Lower leg skin (tissue), 4 donors: Measurements from ENCODE around the gene FHOD3. TPM values are rescaled to one million over a fixed set of nuclear protein-coding genes. Genes with fewer than 3 reads are reported as not detected.

ENCODE experiments used
- DNase-seq, 2 donors: peaks; one replicate each; pipeline ENCODE4 v3.0.0-alpha.2; 2019; ENCODE audit warnings: low spot score in 2 of 2
- H3K4me3 ChIP-seq: fragments of 200-600 bp; sonication (generic); 2 replicates; pipeline ENCODE4 v1.5.1; 2017; ENCODE audit warnings: mild to moderate bottlenecking, low read depth; ENCODE audit not compliant: poor library complexity, severe bottlenecking
- POLR2A ChIP-seq, 2 donors: fragments of 450-650 bp; IDR thresholded peaks; one replicate each; pipeline ENCODE4 v1.6.1; 2016 to 2017; ENCODE audit warnings: antibody characterized with exemption in 2 of 2, mild to moderate bottlenecking in 1 of 2, moderate library complexity in 1 of 2
- WGBS, 2 donors: methylation state at CpG; one replicate each; pipeline ENCODE4 v1.1.5; 2018; 5-methylcytosine and 5-hydroxymethylcytosine counted together
- intact Hi-C: fragments of 100-400 bp; cut with DNase I; formaldehyde crosslinking; loops from one replicate; pipeline ENCODE4 v1.15.0; 2023; ENCODE audit warnings: low total_unique reads
- total RNA-seq, 4 donors: library from RNA; depleted of rRNA; stranded (reverse); fragments of >200 nt; gene quantifications; one replicate each; pipeline ENCODE4 v1.1.0, GENCODE V29; 2016
- TF ChIP-seq, protein P1 (sequence below), 3 donors: fragments of 450-650 bp; IDR thresholded peaks; one replicate each; pipeline ENCODE4 v1.5.1; 2016; ENCODE audit warnings: antibody characterized with exemption in 3 of 3, mild to moderate bottlenecking in 3 of 3, moderate library complexity in 2 of 3

FHOD3 gene
- total RNA-seq, 4 donors from 2014 or later = 5.3 to 15.1 (median 7.8) TPM

DNA sequence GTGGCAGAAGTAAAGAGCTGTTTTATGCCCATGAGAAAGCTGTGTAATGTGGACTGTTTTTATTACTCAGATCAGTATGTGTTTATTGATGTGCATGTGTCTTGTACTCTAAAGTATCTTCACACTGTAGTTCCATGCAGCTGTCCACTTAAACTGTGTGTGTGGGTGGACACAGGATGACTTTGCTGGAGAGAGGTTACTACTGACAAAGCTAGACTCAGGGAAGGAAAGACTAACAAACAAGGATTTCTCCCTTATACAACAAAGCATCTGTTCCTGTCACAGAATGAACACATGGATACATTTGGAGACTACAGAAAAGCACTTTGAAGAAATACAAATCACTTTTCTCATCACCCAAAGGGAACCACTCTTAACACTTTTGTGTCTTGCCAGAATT is 10.0 kb downstream of the FHOD3 start:
- TF ChIP-seq, protein P1, sequence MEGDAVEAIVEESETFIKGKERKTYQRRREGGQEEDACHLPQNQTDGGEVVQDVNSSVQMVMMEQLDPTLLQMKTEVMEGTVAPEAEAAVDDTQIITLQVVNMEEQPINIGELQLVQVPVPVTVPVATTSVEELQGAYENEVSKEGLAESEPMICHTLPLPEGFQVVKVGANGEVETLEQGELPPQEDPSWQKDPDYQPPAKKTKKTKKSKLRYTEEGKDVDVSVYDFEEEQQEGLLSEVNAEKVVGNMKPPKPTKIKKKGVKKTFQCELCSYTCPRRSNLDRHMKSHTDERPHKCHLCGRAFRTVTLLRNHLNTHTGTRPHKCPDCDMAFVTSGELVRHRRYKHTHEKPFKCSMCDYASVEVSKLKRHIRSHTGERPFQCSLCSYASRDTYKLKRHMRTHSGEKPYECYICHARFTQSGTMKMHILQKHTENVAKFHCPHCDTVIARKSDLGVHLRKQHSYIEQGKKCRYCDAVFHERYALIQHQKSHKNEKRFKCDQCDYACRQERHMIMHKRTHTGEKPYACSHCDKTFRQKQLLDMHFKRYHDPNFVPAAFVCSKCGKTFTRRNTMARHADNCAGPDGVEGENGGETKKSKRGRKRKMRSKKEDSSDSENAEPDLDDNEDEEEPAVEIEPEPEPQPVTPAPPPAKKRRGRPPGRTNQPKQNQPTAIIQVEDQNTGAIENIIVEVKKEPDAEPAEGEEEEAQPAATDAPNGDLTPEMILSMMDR (IDR thresholded peaks at IDR 0.05) = no peak
- TF ChIP-seq POLR2A (IDR thresholded peaks at IDR 0.05) = no peak
- intact Hi-C loops = no loop called here
- H3K4me3 ChIP-seq = no peak overlapping the region
- no peak for DNase-seq

DNA sequence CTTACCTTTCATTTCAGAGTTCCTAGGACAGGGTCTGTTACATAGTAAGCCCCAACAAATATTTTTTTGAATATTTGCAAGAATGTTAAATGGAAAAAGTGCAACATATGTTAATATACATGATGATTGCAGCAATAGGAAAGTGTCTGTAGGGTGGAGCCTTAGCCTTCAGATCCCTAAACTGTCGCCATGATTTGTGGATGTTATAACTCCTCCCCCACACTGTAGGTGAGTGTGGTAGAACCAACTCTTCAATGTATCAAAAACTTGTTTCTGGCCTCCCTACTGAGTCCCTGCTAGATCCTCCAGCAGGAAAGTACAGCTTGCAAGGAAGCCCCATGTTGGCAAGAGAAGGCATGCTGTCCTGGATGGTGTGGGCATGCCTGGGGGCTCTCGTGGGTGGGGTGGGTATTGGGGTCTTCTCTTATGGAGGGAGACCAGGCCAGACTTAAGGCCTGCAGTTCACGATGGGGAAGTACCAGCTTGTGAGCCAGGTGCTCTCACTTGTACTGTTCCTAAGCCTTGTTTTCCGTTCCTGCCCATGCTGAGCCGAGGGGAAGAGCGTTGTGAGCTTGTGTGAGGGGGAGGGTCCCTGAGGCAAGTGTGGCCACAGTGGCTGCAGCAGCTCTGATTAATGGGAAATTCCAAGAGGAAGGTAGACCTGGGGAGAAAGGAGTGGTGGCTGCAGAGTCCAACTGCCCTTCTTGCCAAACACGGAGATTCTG is 11.4 kb downstream of the FHOD3 start:
- no peak for TF ChIP-seq POLR2A (IDR thresholded peaks at IDR 0.05)
- TF ChIP-seq, protein P1 (IDR thresholded peaks at IDR 0.05) = no peak
- DNase-seq = no peak
- H3K4me3 ChIP-seq = no peak overlapping the region
- intact Hi-C loops = no loop called here
- WGBS, 2 donors = 78 to 81% methylated on average over 7 of the region's 7 CpGs

DNA sequence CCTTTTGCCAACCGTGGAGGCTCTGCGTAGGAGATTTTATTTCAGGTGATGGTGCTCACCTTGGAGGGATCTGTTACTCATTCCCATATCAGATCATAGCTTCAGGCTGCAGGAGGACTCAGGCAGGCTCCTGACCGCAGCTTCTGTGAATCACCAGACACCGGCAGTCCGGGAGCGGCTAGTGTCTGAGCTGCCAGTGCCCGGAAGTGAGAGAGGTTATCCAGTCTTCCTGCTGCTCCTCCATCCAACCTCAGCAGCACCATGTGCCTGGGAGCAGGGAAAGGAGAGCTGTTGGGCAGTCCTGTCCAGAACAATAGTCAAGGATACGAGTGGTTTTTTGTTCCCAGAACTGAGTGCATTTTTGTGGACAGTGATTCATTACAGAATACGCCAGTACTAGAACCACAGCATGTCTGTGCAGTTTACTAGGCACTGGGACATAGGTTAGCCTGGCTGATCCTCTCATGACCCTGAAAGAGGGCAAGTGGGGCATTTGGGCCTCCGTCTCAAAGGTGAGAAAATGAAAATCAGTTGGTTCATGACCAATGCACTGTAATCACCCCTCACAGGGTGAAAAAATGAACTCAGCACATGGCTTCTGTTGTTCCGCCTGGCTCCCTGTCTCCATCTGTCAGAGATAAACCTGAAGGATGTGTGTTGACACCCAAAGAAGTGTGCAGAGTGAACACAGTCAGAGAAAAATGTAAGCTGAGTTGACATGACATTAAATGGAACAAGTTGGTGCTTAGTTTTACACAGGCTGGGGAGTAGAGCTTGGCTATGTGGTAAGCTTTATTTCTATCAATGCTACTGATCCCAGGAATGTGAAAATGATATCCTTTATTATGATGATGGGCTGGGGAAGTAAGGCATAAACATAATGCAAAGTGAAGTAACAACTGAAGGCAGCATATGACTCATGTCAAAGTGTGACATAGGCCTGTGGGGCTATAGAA is 12.2 kb downstream of the FHOD3 start:
- H3K4me3 ChIP-seq = no peak overlapping the region
- 62 to 68% methylated on average over 11 of the region's 11 CpGs for WGBS, 2 donors
- DNase-seq = no peak
- intact Hi-C loops = no loop called here
- TF ChIP-seq POLR2A (IDR thresholded peaks at IDR 0.05) = no peak
- TF ChIP-seq, protein P1 (IDR thresholded peaks at IDR 0.05) = no peak

DNA sequence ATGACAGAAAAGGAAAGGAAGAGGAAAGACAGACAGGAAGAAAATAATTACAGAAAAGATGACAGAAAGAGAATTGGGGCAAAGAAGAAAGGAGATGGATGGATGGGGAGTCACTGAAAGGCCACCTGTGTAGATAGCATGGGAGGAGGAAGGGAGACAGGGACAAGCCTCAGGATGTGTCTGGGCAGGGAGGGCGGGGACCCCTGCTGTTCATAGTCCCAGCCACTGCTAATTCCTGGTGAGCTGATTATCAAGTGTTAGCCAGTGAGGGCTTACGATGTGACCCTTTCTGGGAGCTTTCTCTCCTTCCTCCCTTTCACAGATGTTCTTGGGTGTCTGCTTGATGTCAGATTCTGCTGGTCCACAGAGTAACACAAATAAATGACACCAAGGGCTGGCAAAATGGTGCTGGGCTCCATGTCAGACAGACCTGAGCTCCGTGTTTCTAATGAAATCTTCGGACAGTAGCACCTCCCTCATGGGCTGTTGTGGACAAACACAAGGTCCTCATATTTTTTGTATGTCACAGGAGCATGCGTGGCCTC is 13.6 kb downstream of the FHOD3 start:
- intact Hi-C loops = no loop called here
- 91 to 92% methylated on average over 5 of the region's 5 CpGs for WGBS, 2 donors
- DNase-seq = no peak
- no peak overlapping the region for H3K4me3 ChIP-seq
- no peak for TF ChIP-seq POLR2A (IDR thresholded peaks at IDR 0.05)
- TF ChIP-seq, protein P1 (IDR thresholded peaks at IDR 0.05) = no peak

DNA sequence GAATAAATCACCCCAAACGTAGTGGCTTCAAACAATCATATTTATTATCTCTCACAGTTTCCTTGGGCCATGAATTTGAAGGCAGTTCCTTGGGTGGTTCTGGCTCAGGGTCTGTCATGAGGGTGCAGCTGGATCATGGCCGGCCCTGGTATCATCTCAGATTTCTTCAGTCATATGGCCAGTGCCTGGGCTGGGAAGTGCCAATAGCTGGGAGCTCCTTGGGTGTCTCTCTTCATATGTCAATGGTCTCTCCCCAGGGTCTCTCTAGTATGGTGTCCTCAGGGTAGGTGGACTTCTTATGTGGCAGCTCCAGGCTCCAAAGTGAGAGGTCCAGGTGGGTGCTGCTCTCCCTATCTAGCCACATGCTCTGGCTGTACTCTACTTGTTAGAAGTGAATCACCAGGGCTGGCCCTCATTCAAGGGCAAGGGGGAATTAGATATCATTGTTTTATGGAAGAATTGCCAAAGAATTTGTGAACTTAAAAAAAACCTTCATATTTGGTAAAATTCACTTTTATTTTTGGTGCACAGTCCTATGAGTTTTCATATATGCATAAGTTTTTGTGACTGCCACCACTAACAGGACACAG is 15.4 kb downstream of the FHOD3 start:
- 90 to 95% methylated on average over 2 of the region's 2 CpGs for WGBS, 2 donors
- intact Hi-C loops = no loop called here

More for the DNA sequence above, 15.4 kb downstream of the FHOD3 start:
- no peak for DNase-seq
- TF ChIP-seq, protein P1 (IDR thresholded peaks at IDR 0.05) = no peak
- TF ChIP-seq POLR2A (IDR thresholded peaks at IDR 0.05) = no peak
- no peak overlapping the region for H3K4me3 ChIP-seq
